Activated effector memory CD4-positive, alpha-beta T cell treated with Interleukin-2 at 50 U/mL for 16 hours (primary cell): ENCODE data around the gene PHTF1.
"Not testable (repeated sequence)": the region's sequence is repeated elsewhere in the genome, so short reads cannot be mapped to it uniquely, and the experiment has no call there.

ENCODE experiments used
- DNase-seq: peaks from one replicate; pipeline ENCODE4 v3.0.0-alpha.2; 2020

Gene PHTF1

DNA sequence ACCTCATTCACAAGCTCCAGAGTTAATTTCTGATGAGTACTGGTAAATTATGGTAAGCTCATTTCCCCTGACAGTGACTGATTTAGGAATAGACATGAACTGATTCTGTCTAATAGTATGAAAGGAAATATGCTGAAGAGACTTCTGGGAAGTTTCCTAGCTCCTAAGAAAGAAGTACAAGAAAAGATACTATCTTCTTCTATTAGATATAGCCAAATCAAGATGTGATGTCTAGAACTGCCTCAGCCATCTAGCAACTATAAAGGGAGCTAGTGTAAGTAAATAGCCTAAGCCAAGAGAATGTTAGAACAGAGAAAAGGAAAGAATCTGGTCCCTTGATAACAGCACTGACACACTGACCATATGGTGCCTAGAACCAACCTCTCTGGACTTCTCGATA, 10.7 kb upstream of the PHTF1 start:
- DNase-seq = no peak

DNA sequence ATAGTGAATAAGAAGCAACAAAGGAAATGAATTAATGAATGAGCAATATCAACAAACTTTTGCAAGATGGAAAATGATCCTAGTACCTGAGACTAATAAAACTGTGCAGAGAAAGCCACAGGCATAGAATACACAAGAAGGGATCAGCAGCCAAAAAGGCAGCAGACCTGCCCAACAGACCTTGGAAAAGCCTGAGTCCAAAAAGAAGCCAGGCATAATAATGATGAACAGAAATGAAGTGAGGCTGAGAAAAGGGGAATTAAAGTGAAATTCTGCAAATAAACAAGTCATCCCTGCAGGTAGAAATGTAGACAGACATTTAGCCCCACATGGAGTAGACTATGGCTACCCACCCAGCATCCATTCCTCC, 10.3 kb upstream of the PHTF1 start:
- DNase-seq = no peak

DNA sequence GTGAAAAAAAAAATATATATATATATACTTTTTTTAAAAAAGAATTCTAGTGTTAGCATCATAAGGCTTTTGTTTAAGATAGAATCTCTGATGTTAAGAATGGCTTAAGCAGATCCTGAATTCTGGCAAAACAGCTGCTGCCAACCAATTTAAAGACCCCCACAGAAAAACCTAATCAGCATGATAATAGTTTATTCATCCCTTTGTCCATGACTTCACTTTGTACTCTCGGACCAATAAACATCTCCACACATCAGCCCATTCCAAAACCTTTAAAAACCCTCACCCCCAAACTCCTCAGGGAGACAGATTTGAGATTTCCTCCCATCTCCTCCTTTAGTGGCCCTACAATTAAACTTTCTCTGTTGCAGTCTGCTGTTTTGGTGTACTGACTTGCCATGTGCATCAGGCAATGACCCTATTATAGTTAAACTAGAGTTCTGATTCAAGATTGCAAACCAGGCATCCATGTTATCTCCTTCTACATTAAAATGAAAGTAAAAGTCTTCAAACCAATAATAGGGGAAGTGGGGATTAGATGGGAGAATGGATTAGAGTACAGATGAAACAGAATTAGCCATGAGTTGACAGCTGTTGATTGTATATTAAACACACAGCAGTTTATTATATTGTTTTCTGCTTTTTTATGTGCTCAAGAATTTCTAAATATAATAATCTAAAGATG, 9.8 kb upstream of the PHTF1 start:
- no peak for DNase-seq

DNA sequence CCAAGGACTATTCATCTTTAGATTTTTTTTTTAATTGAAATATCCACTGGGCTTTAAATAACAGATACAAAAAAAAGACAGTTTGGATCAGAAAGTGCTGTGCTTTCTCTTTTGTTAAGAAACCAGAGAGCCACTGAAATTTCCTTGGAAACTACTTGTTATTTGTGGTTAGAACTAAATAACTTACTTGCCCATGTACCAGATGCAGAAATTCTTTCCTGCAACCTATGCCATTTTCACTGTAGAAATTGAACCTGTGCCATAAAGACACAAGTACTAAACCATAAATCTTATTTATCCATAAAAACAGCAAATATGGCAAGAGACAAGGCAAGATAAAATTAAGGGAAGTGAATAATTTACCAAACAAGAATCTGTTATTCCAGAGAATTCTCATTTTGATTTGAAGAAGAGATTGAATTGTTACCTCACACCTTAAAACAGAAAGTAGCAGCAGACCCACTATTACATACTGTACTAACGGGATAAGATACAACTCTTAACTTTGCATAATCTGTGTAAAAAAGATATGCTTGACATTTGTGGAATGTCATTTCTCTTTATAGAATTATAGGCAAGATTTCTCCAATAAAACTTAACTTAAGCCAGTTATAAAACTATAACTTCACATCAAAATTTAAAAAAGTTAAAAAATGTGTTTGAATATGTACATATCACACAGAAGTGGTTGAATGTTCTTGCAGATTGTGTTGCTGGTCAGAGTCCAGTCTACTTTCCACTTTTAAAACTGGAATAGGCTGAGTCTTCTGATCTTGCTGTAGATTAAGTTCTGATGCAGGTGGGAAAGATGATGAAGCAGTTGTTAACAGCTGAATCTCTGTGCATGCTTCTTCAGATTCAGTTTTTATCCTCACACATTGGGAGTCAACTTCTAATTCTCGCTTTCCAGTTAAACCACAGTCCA, 6.3 kb upstream of the PHTF1 start:
- DNase-seq = no peak

DNA sequence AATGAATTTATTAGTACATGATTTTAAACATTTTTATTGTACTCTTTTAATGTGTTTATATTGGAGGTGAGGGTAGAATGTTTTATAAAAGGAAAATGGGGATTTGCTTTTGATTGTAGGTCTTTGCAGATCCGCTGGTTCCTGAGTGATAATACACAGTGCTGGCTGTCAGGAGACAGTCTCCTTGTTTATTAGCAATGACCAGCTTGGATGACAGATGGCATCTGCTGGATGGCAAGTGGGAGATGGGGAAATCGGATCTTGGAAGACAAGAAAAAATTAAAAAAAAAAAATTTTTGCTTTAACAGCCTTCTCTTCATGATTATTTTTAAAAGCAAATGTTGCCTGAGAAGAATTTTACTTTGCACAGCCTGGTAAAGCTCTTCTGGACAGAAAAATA, 4.4 kb upstream of the PHTF1 start:
- no peak for DNase-seq

DNA sequence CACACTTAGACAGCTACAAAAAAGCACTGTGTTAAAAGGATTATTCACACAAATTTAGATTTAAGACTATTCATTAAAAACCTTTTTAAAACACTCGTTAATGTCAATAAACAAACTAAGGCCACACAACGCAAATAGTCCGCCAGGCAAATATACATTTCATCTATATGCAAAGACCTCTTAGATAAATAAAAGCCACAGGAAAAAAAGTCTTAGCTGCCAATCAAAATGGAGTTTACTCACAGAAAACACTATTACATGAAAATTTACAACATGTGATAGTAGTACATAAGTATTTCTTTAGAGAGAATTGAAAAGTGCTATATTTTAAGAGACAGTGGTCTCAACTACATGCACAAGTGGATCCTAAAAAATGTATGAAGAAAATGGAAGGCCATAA, 2.7 kb upstream of the PHTF1 start:
- no peak for DNase-seq

DNA sequence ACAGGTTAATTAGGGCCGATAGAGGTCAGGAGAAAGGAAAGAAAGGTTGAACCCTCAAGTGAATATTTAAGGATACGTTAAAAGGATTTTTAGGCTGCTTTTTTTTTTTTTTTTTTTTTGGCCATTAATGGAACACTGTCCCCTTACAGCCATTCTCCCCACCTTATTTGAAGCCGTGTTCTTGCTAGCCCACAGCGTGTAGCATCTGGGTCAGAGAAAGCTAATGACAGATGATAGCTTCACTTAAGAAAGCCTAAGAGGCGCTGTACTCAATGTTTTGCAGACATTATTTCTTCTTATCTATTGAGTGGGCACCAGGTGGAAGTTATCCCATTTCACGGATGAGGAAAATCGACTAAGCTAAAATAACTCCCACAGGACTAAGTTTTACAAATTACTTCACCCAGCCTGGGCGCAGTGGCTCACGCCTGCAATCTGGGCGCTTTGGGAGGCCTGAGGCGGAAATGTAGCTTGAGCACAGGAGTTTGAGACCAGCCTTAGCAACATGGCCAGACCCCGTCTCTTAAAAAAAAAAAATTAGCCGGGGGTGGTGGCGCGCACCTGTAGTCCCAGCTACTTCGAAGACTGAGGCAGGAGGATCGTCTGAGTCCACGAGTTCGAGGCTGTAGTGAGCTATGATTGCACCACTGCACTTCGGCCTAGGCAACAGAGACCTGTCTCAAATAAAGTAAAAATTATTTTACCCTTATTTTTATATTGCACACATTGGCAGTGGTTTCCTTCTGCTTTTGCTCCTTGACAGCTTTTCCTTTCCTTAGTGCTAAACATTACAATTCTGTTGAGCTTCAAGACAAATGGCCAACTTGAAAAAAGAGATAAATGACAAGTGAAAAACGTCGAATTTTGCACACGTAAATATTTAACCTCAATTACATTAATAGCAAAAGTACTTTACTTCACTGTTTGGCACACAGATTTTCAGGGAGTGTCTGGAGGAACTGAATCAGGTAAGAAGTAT, 1.1 kb upstream of the PHTF1 start:
- no peak for DNase-seq

DNA sequence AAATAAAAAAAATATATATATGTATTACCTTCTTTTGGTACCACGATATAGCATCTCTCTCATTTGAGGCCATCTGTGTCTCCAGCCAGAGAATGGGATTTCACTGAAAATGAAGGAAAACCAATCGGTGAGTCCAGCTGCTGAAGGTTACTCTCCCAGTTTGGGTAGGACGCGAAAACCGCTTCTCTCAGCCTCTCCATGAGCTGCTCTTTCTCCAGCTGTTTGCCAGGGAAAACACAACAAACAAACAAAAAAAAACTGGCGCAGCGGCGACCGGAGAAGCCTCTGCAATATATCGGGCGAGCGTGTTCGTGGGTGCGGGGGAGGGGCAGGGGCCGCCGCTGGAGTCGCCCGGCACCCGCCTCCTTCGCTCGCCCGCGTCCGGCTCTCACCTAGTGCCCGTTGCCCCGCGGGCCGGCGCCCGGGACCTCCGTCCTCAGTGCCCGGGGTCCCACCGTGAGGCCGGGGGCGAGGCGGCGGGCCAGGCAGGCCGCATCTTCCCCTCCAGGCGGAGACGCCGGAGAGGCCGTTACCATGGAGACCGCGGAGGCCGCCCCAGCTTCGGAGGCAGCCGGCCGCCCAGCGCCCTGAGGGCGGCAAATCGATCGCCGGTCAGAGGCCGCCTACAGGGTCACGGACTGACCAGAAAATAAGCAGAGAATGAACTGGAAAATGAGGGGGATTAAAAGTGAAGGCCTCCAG, 504 bp downstream of the PHTF1 start:
- peak; percentile 41 for DNase-seq

DNA sequence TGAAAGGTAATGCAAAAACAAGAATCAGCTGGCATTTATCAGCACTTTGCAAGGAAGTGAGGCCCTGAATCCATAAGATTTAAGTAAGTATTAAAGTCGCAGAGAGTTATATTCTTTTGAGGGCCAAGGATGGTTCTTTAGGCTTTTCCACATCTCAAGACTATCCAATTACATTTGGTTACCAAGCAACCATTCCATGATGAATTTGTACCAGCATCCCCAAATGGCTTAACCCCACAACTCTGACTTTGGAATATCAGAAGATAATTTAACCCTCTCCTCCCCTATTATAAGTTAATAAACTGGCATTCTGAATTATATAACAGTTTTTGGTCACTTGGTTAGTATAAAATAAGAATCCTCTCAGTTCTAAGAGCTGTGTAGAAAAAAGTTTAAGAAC, 2.8 kb downstream of the PHTF1 start:
- DNase-seq = no peak

DNA sequence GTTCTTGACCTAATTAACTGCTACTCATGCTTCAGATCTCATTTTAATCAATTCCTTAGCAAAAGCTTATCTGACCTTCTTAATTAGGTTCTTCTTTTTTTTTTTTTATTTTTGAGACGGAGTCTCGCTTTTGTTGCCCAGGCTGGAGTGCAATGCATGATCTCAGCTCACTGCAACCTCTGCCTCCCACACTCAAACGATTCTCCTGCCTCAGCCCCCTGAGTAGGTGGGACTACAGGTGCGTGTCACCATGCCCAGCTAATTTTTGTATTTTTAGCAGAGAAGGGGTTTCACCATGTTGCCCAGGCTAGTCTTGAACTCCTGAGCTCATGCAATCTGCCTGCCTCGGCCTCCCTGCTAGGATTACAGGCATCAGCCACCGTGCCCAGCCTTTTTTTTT, 6.0 kb downstream of the PHTF1 start:
- not testable (repeated sequence) for DNase-seq

DNA sequence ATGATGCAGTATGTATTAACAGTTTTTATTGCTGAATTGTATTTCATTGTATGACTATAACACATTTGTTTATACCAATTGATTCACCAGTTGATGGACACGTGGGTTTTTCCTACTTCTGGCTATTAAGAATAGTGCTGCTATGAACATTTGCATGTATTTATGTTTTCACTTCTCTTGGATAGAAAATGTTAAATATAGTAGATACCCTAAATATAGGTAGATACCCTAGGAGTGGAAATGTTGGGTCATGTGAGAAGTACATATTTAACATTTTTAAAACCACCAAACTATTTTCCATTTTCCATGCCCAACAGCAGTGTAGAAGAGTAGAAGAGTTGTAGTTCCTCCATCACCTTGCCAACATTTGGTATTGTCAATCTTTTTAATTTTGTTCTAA, 7.8 kb downstream of the PHTF1 start:
- no peak for DNase-seq

DNA sequence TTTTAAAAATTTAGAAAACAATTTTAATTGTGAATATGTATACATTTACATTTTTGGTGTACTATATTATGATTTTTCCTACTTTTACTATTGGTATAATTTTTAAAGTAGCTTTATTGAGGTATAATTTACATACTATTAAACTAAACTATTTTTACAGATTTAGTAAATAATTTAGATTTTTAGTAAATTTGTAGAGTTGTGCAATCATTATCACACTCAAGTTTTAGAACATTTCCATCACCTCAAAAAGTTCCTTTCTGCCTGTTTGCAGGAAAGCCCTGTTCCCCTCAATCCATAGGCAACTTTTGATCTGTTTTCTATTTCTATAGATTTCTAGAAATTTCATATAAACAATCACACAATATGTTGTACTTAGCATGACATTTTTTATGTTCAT, 8.2 kb downstream of the PHTF1 start:
- DNase-seq = no peak

DNA sequence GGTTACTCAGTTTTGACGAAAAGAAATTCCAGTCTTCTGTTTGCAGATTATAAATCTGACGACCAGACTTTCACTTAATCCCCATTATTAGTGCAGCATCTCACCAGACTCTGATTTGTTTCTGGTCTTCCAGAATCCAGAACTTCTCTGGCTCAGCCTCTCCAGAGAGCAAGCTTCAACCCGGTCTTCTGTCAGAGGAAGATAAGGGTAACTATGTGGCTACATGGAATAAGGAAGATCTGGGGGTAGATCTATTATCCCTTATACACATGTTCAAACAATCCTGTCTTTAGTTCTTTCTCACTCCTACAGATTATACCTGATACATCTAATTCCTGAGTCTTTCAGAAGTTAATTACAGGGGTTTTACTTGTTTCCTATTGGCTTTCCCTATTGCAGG, 9.9 kb downstream of the PHTF1 start:
- no peak for DNase-seq

DNA sequence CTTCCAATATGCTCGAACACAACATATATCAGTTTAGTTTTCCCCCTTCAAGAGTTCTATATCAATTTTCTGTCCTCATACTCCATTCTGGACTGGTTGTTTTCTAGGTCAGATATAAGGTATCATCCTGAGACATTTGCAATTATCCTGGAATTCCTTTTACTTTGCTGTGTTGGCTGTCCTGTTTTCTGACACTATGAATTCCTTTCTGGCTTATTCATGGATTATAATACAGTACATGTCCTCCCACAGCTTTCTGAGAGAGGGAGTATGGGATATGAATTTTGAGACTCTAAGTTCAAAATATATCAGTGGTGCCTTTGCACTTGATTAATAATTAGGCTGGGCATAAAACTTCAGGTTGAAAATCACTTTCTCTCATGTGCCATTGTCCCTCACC, 11.9 kb downstream of the PHTF1 start:
- no peak for DNase-seq

DNA sequence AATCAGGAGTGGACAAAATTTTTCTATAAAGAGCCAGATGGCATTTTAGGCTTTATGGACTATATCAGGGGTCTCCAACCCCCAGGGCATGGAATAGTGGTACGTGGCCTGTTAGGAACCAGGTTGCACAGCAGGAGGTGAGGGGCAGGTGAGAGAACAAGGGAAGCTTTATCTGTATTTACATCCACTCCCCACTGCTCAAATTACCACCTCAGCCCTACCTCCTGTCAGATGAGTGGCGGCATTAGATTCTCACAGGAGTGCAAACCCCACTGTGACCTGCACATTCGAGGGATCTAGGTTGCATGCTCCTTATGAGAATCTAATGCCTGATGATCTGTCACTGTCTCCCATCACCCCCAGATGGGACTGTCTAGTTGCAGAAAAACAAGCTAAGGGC, 13.9 kb downstream of the PHTF1 start:
- no peak for DNase-seq

DNA sequence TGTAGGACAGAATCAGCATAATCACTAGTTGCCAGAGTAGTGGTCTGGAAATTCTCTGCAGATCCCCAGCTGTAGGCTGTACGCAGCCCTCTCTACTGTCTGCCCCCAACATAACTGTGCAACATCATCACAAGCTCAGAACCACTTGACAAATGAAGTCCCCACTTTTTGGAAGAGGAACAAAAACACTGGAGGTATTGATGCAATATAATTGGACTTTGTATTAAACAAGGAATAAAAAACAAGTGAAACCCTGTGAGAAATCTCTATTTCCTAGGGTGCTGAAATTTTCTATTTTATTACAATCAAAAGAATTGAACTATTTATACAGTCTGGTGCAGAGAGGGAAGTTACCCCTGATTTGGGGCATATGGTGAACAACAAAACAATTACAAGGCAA, 15.2 kb downstream of the PHTF1 start:
- DNase-seq = no peak

DNA sequence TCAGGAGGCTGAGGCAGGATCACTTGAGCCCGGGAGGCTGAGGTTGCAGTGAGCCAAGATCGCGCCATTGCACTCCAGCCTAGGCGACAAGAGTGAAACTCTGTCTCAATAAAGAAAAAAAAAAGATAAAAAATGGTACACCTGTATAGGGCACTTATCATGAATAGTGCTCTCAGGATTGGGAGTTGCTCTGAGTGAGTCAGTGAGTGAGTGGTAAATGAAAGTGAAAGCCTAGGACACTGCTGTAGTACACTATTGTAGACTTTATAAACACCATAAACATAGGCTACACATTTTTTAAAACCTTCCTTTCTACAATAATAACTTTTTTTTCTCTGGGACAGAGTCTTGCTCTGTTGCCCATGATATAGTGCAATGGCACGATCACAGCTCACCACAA, 16.8 kb downstream of the PHTF1 start:
- DNase-seq = no peak

DNA sequence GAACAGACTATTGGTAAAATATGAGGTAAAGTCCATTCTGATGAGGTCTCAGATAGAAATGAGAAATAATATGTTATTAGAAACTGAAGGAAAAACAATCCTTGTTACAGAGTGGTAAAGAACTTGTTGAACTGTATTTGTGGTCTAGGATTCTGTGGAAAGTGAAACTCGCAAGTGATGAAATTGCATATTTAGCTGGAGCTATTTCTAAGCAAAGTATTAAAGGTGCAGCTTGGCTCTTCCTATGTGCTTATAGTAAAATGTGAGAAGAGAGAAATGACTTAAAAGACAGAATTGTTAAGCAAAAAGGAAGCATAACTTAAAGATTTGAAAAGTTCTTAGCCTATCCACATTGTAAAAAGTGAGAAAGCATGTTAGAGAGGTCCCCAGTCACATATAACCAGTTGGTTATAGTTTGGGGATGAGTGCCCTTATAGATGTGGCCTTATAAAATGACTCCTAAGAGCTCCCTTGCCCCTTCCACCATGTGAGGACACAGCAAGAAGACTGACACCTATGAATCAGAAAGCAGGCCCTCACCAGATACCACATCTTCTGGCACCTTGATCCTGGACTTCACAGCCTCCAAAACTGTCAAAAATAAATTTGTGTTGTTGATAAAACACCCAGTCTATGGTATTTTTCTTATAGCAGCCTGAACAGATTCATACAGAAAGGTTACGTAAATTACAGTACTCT, 24.8 kb downstream of the PHTF1 start:
- no peak for DNase-seq

DNA sequence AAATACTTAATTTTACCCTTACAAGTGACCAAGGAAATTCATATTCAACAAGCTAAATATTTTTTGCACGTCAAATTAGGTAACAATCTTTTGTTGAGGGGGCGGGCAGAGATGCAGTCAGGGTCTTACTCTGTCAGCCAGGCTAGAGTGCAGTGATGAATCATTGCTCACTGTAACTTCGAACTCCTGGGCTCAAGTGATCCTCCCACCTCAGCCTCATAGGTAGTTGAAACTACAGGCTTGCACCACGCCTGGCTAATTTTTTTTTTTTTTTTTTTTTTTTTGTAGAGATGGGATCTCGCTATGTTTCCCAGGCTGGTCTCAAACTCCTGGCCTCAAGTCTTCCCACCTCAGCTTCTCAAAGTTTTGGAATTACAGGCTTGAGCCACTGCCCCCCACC, 26.5 kb downstream of the PHTF1 start:
- DNase-seq = no peak

DNA sequence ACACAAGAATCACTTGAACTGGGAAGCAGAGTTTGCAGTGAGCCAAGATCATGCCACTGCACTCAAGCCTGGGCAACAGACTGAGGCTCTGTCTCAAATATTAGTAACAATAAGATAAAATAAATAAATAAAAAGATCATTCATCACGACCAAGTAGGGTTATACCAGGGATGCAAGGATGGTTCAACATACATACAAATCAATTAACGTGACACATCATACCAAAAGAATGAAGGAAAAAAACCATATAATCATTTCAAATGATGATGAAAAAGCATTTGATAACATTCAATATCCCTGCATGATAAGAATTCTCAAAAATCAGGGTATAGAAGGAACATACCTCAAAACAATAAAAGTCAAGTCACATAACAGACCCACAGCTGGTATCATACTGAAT, 38.3 kb downstream of the PHTF1 start:
- DNase-seq = no peak

DNA sequence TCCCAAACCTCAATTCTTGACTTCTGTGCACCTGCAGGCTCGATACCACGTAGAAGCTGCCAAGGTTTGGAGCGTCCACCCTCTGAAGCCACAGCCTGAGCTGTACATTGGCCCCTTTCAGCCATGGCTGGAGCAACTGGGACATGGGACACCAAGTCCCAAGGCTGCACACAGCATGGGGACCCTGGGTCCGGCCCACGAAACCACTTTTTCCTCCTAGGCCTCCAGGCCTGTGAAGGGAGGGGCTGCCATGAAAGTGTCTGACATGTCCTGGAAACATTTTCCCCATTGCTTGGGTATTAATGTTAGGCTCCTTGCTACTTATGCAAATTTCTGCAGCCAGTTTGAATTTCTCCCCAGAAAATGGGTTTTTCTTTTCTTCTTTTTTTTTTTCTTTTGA, 40.7 kb downstream of the PHTF1 start:
- not testable (repeated sequence) for DNase-seq

DNA sequence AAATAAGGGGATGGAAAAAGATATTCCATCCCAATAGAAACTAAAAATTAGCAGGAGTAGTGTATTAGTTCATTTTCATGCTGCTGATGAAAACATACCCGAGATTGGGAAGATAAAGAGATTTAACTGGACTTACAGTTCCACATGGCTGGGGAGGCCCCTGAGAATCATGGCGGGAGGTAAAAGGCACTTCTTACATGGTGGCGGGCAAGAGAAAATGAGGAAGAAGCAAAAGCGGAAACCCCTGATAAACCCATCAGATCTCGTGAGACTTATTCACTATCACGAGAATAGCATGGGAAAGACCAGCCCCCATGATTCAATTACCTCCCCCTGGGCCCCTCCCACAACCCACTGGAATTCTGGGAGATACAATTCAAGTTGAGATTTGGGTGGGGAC, 41.8 kb downstream of the PHTF1 start:
- not testable (repeated sequence) for DNase-seq
